ENCODE data around the gene RAB28. TPM values are rescaled to one million over a fixed set of nuclear protein-coding genes. Genes with fewer than 3 reads are reported as not detected.

RAB28 gene
- total and polyA plus RNA-seq, 2 of the 8 experiments (the other 6 are each of a cell fraction or from before 2014, with no cell fraction given), result 16.0 to 18.7 TPM

DNA sequence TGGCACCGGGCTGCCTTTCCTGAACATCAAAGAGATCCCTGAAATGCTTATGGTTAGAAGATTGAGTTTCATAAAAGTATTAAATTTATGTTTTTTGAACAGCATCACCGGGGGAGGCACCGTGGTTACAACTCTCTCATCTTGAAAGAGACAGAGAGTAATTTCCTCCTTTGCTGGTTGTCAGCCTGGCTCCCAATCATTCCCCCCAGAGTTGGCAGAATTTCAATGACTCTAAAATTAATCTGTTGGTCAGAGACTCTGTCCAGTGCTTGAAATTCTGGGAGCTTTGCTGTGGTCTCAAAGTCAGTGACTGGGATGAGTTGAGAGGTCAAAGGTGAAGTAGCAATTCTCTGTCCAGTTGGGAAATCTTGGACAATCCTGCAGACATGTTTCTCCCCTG is 135.9 kb downstream of the RAB28 start:
- no peak overlapping the region for H3K23ac ChIP-seq (ENCODE audit: insufficient read length)
- no peak overlapping the region for H2BK12ac ChIP-seq (ENCODE audit: low read depth, low read length)
- H3K56ac ChIP-seq (replicated peaks; ENCODE audit: insufficient read length, low read depth, low read length), result no peak overlapping the region
- no peaks in the 10 kb centered on the region for H4K20me1 ChIP-seq (replicated peaks in 1 of 2; ENCODE audit: control insufficient read depth in 1 of 2, insufficient read depth in 2 of 2, low read length in 2 of 2)
- no peak overlapping the region for H2BK20ac ChIP-seq (ENCODE audit: low read length)
- no peak overlapping the region for H4K91ac ChIP-seq (replicated peaks; ENCODE audit: insufficient read length, low read length)
- H2BK15ac ChIP-seq (ENCODE audit: low read length), result no peak overlapping the region
- no peaks in the 10 kb centered on the region for H3K27me3 ChIP-seq (replicated peaks in 1 of 4; ENCODE audit: control insufficient read depth in 3 of 4, extremely low read depth in 1 of 4, insufficient read depth in 3 of 4, low read length in 3 of 4)
- H3K4me2 ChIP-seq (ENCODE audit: insufficient read depth in 1 of 2, low read depth in 2 of 2, low read length in 2 of 2), result no peak overlapping the region
- CTCF ChIA-PET (ENCODE audit: partially characterized antibody), result no interaction called here
- no peak overlapping the region for H2AK5ac ChIP-seq (ENCODE audit: low read depth, low read length)
- no peak overlapping the region for H4K8ac ChIP-seq (ENCODE audit: extremely low read depth, insufficient read depth, low read length)
- H4K5ac ChIP-seq (ENCODE audit: insufficient read length, low read depth, low read length), result no peak overlapping the region
- H3K79me2 ChIP-seq (ENCODE audit: control insufficient read depth in 1 of 2, insufficient read depth in 2 of 2, low read length in 2 of 2), result no peaks in the 10 kb centered on the region
- H3K4ac ChIP-seq (replicated peaks; ENCODE audit: insufficient read length, low read depth, low read length), result no peak overlapping the region
- no peak overlapping the region for H3K14ac ChIP-seq (ENCODE audit: insufficient read length)
- DNase-seq (ENCODE audit: low read depth in 1 of 2, low spot score in 2 of 2) (no peak), FAIRE-seq (no peak)
- no peaks in the 10 kb centered on the region for H3K36me3 ChIP-seq (ENCODE audit: control insufficient read depth in 2 of 4, insufficient read depth in 4 of 4, low read length in 3 of 4)
- H3K4me1 ChIP-seq (replicated peaks in 1 of 4; ENCODE audit: control insufficient read depth in 3 of 4, insufficient read depth in 4 of 4, low read length in 3 of 4), result no peaks in the 10 kb centered on the region
- H3K79me1 ChIP-seq (ENCODE audit: low read depth, low read length), result no peaks in the 10 kb centered on the region
- H3K4me3 ChIP-seq (ENCODE audit: extremely low read depth in 1 of 4, insufficient read depth in 2 of 4, low read depth in 3 of 4, low read length in 4 of 4), result no peak overlapping the region
- no peak overlapping the region for H3K9ac ChIP-seq (replicated peaks in 1 of 4; ENCODE audit: extremely low read depth in 1 of 4, low read depth in 3 of 4, low read length in 3 of 4)
- POLR2A ChIA-PET (ENCODE audit: partially characterized antibody), result no interaction called here
- H3K23me2 ChIP-seq (ENCODE audit: low read depth, low read length), result no peaks in the 10 kb centered on the region
- no peak overlapping the region for H2BK120ac ChIP-seq (replicated peaks; ENCODE audit: low read depth, low read length)
- no peaks in the 10 kb centered on the region for H3K9me3 ChIP-seq (ENCODE audit: insufficient read depth in 2 of 2, low read depth in 1 of 2, low read length in 1 of 2)
- H3K18ac ChIP-seq (ENCODE audit: extremely low read depth, low read length), result no peak overlapping the region
- 97% methylated on average over 3 of the region's 3 CpGs; no CpG with 5 or more reads in 1 of the 2 experiments for WGBS, 2 experiments (ENCODE audit: extremely low coverage in 1 of 2, insufficient coverage in 1 of 2, insufficient read length in 1 of 2, insufficient replicate concordance in 2 of 2, low coverage in 1 of 2, low lambda C conversion rate in 2 of 2, missing lambda C conversion rate in 1 of 2)
- no peak overlapping the region for H3K27ac ChIP-seq (ENCODE audit: low read depth, low read length)
- no peak overlapping the region for H2AFZ ChIP-seq (ENCODE audit: low read length)
- no peak overlapping the region for H2BK5ac ChIP-seq (ENCODE audit: low read depth, low read length)
- TF ChIP-seq SAP30 (IDR thresholded peaks at IDR 0.05; ENCODE audit: insufficient read depth, insufficient replicate concordance, low read length), result no peak
- TF ChIP-seq RXRA (IDR thresholded peaks at IDR 0.05; ENCODE audit: insufficient read depth, low read depth, low read length), result no peak
- no peak for TF ChIP-seq SP4 (IDR thresholded peaks at IDR 0.05; ENCODE audit: low read length)
- no peak for TF ChIP-seq CEBPB (IDR thresholded peaks at IDR 0.05; ENCODE audit: low read depth, low read length)
- no peak for TF ChIP-seq CHD2 (IDR thresholded peaks at IDR 0.05; ENCODE audit: low read length)

Measured in H1 (cell line).